GM23248 (cell line): ENCODE data around the gene SH3BP1. TPM values are rescaled to one million over a fixed set of nuclear protein-coding genes. Genes with fewer than 3 reads are reported as not detected.

Experiments
- DNase-seq: peaks from one replicate; pipeline ENCODE4 v3.0.0-alpha.2; 2015
- H2AFZ ChIP-seq: fragments of 200-600 bp; sonication (generic); 2 replicates; pipeline ENCODE4 v1.6.1; 2016; ENCODE audit warnings: antibody characterized with exemption
- H3F3A ChIP-seq: fragments of 200-600 bp; sonication (generic); 2 replicates; pipeline ENCODE4 v1.6.1; 2016; ENCODE audit warnings: mild to moderate bottlenecking, antibody characterized with exemption, mixed run types; ENCODE audit not compliant: insufficient read depth
- H3K27ac ChIP-seq: fragments of 200-600 bp; sonication (generic); 2 replicates; pipeline ENCODE4 v1.5.1; 2016; ENCODE audit warnings: mild to moderate bottlenecking
- H3K27me3 ChIP-seq: fragments of 200-600 bp; sonication (generic); replicated peaks from 2 replicates; pipeline ENCODE4 v1.6.1; 2016; ENCODE audit warnings: mild to moderate bottlenecking; ENCODE audit not compliant: insufficient read depth
- H3K36me3 ChIP-seq: fragments of 200-600 bp; sonication (generic); 2 replicates; pipeline ENCODE4 v1.6.1; 2016; ENCODE audit warnings: low read depth, mild to moderate bottlenecking
- H3K4me1 ChIP-seq: fragments of 200-600 bp; sonication (generic); 2 replicates; pipeline ENCODE4 v1.6.1; 2016; ENCODE audit warnings: mild to moderate bottlenecking; ENCODE audit not compliant: insufficient read depth
- H3K4me2 ChIP-seq: fragments of 200-600 bp; sonication (generic); one replicate; pipeline ENCODE4 v1.6.1; 2016; ENCODE audit warnings: mild to moderate bottlenecking; ENCODE audit not compliant: unreplicated experiment
- H3K4me3 ChIP-seq: fragments of 200-600 bp; sonication (generic); 2 replicates; pipeline ENCODE4 v1.5.1; 2016; ENCODE audit warnings: mild to moderate bottlenecking
- H3K79me2 ChIP-seq: fragments of 200-600 bp; sonication (generic); 2 replicates; pipeline ENCODE4 v1.6.1; 2016; ENCODE audit warnings: mild to moderate bottlenecking; ENCODE audit not compliant: insufficient read depth
- H3K9ac ChIP-seq: fragments of 200-600 bp; sonication (generic); 2 replicates; pipeline ENCODE4 v1.6.1; 2016; ENCODE audit warnings: mild to moderate bottlenecking
- H3K9me2 ChIP-seq: fragments of 200-600 bp; sonication (generic); 2 replicates; pipeline ENCODE4 v1.6.1; 2016; ENCODE audit warnings: mixed run types, mild to moderate bottlenecking, moderate library complexity; ENCODE audit not compliant: insufficient read depth
- H3K9me3 ChIP-seq: fragments of 200-600 bp; sonication (generic); one replicate; pipeline ENCODE4 v1.6.1; 2017; ENCODE audit warnings: low read depth
- H4K20me1 ChIP-seq: fragments of 200-600 bp; sonication (generic); 2 replicates; pipeline ENCODE4 v1.6.0; 2016; ENCODE audit not compliant: insufficient read depth
- EZH2 ChIP-seq: fragments of 200-600 bp; sonication (generic); IDR thresholded peaks from 2 replicates; pipeline ENCODE4 v1.6.1; 2018; ENCODE audit warnings: antibody characterized with exemption, mild to moderate bottlenecking; ENCODE audit not compliant: insufficient read depth, poor library complexity, severe bottlenecking
- EZH2phosphoT487 ChIP-seq: fragments of 200-600 bp; sonication (generic); IDR thresholded peaks from 2 replicates; pipeline ENCODE4 v1.6.1; 2018; ENCODE audit warnings: antibody characterized with exemption, moderate library complexity, mild to moderate bottlenecking, low read depth; ENCODE audit not compliant: insufficient read depth
- WGBS, 2 experiments: methylation state at CpG; one replicate each; pipeline ENCODE4 v1.1.6; 2015 to 2017; ENCODE audit warnings: low lambda C conversion rate in 2 of 2, low coverage in 1 of 2; ENCODE audit errors: missing lambda C conversion rate in 2 of 2; 5-methylcytosine and 5-hydroxymethylcytosine counted together
- in situ Hi-C: fragments of 300-500 bp; cut with MboI; formaldehyde crosslinking; loops from 2 replicates; pipeline ENCODE4 v1.15.0; 2020
- polyA plus RNA-seq: library from polyadenylated mRNA; unstranded; fragments of >200 nt; fragmentation: Nextera tagmentation; extraction: Ambion mirVana; gene quantifications from 2 replicates; pipeline ENCODE4 v1.2.1, GENCODE V29; 2016
- total RNA-seq: library from RNA; depleted of rRNA; stranded (reverse); fragments of >200 nt; shearing (Covaris generic); gene quantifications from 2 replicates; pipeline ENCODE4 v1.2.3, GENCODE V29; 2014

SH3BP1 gene
- total and polyA plus RNA-seq, 2 experiments from 2014 or later, result 0.81 to 9.9 TPM

DNA sequence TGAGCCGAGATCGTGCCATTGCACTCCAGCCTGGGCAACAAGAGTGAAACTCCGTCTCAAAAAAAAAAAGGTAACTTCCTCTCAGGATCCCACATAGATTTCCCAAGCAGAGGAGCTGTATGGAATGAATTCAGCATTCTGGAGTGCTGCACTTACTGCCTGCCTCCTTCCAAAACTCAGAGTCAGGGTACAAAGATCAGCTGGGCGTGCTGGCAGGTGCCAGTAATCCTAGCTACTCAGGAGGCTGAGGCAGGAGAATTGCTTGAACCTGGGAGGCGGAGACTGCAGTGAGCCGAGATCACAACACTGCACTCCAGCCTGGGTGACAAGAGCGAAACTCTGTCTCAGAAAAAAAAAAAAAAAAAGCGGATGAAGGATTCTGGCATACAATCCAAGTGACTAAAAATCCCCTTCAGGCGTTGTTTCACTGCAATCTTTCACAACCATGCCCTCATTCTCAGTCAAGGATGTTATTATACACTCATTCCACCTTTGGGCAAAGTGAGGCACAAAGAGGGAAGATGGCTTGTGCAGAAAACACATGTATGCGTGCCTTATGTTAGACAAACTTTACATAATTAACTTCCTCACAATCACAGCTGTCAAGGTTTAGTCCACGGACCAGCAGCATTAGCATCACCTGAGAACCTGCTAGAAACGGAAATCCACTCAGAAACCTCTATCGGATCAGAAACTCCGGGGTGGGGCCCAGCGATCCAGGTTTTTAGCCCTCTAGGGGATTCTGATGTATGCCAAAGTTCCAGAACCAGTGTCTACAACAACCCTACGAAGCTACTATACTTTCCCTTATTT is 45.5 kb downstream of the SH3BP1 start:
- H3K36me3 ChIP-seq, result 0 out of 2 replicates have a peak, but pooled peaks cover 6% of the 10 kb centered on the region
- DNase-seq, result no peak
- H2AFZ ChIP-seq, result no peak overlapping the region
- no peak overlapping the region for H3K27ac ChIP-seq
- TF ChIP-seq EZH2, result no peak
- TF ChIP-seq EZH2phosphoT487, result no peak
- peaks cover 21% of the 10 kb centered on the region for H3K79me2 ChIP-seq
- no peak overlapping the region for H3K4me2 ChIP-seq
- H3K4me3 ChIP-seq, result no peak overlapping the region
- WGBS, 2 experiments, result 87 to 88% methylated on average over 16 of the region's 16 CpGs
- H4K20me1 ChIP-seq, result no peaks in the 10 kb centered on the region
- H3K9me2 ChIP-seq, result no peaks in the 10 kb centered on the region
- H3F3A ChIP-seq, result peaks cover 13% of the 10 kb centered on the region
- no peak overlapping the region for H3K9ac ChIP-seq
- no peaks in the 10 kb centered on the region; the same call in none of the 2 replicates for H3K4me1 ChIP-seq
- H3K27me3 ChIP-seq, result no peaks in the 10 kb centered on the region
- in situ Hi-C loops, result no loop called here
- no peaks in the 10 kb centered on the region for H3K9me3 ChIP-seq

GRCh38 chr22:37686002-37686982 is 46.8 kb downstream of the SH3BP1 start, which contains the start of gene NOL12:
Gene NOL12 (plus strand): TSS chr22:37686343. CDS start chr22:37686393, 50 bp downstream.
- Histone ChIP-seq H3K79me2 (peaks cover 21% of the 10 kb centered on the region), H3F3A (peaks cover 1% of the 10 kb centered on the region), H3K9me2 (no peaks in the 10 kb centered on the region), H3K36me3 (peaks cover 6% of the 10 kb centered on the region; the same call in 1 of the 2 replicates), H2AFZ (peak within 1 kb of the TSS; percentile 92), H3K27ac (peak within 1 kb of the TSS; percentile 40), H3K4me1 (no peaks in the 10 kb centered on the region; the same call in none of the 2 replicates), H3K4me2 (peak within 1 kb of the TSS; percentile 79), H4K20me1 (no peaks in the 10 kb centered on the region), H3K27me3 (no peaks in the 10 kb centered on the region), H3K9me3 (no peaks in the 10 kb centered on the region), H3K9ac (peak within 1 kb of the TSS; percentile 86), H3K4me3 (peak within 1 kb of the TSS; percentile 99)
- peak; percentile 91 for DNase-seq
- no peak for TF ChIP-seq EZH2phosphoT487
- WGBS, 2 experiments, result 1% methylated on average over 43 to 57 of the region's 62 CpGs
- in situ Hi-C loops, result no loop called here

DNA sequence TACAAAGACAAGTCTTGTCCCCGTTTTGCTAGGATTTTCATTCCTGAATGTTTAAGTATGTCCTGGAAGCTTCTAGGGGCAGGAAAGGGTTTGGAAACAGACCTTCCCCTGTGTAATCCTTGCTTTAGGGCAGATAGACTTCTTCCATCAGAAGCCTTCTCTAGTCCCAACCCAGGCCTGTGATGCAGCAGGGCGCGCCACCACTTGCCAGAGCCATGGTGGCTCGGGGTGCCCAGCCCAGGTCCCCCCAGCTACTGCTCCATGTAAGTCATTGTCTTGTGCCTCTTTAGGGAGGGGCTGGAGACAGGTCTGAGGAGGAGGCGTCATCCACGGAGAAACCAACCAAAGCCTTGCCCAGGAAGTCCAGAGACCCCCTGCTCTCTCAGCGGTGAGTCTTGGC is 50.9 kb downstream of the SH3BP1 start:
- no peak overlapping the region for H3K4me2 ChIP-seq
- in situ Hi-C loops, result no loop called here
- no peak overlapping the region for H3K9ac ChIP-seq
- no peak for TF ChIP-seq EZH2phosphoT487
- no peak for TF ChIP-seq EZH2
- H3K4me1 ChIP-seq, result no peaks in the 10 kb centered on the region; the same call in 1 of the 2 replicates
- H3K79me2 ChIP-seq, result peaks cover 21% of the 10 kb centered on the region
- no peaks in the 10 kb centered on the region for H3K9me2 ChIP-seq
- H3K4me3 ChIP-seq, result no peak overlapping the region
- 79 to 84% methylated on average over 7 of the region's 7 CpGs for WGBS, 2 experiments
- H3K27me3 ChIP-seq, result no peaks in the 10 kb centered on the region
- H4K20me1 ChIP-seq, result no peaks in the 10 kb centered on the region
- H3K27ac ChIP-seq, result no peak overlapping the region
- peaks cover 15% of the 10 kb centered on the region; the same call in 1 of the 2 replicates for H3K36me3 ChIP-seq
- peaks cover 2% of the 10 kb centered on the region; the same call in 1 of the 2 replicates for H3F3A ChIP-seq
- H3K9me3 ChIP-seq, result no peaks in the 10 kb centered on the region
- no peak overlapping the region for H2AFZ ChIP-seq
- DNase-seq, result no peak

DNA sequence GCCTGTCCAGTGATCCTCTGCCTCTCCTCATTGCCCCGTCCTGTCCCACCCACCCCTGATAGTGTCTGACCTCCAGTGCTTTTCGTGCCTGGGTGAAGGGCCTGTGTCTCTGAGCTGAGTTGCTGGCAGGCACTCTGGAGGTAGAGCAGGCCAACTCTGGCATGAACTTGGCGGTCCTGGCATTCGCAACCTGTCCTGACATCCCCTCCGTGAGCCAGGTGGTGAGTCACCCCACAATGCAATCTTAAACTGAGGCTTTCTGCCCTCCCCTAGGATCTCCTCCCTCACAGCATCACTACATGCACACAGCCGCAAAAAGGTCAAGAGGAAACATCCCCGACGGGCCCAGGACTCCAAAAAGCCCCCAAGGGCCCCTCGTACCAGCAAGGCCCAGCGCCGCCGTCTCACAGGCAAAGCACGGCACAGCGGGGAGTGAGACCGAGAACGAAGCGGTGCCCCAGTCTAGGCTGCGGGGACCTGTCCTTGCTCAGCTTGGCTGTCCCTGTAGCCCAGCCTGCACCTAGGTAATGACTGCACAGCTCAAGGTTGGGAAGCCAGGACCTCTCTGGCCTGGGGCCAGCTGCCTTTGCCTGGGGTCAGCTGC is 51.5 kb downstream of the SH3BP1 start:
- WGBS, 2 experiments, result 93 to 94% methylated on average over 17 to 18 of the region's 18 CpGs
- Histone ChIP-seq H3K27me3 (no peaks in the 10 kb centered on the region), H3K36me3 (peaks cover 15% of the 10 kb centered on the region; the same call in 1 of the 2 replicates), H2AFZ (no peak overlapping the region), H3F3A (peaks cover 8% of the 10 kb centered on the region; the same call in 1 of the 2 replicates), H4K20me1 (no peaks in the 10 kb centered on the region), H3K9ac (no peak overlapping the region), H3K9me3 (no peaks in the 10 kb centered on the region), H3K4me3 (no peak overlapping the region), H3K9me2 (no peaks in the 10 kb centered on the region), H3K4me2 (no peak overlapping the region), H3K27ac (no peak overlapping the region), H3K4me1 (peaks cover 4% of the 10 kb centered on the region; the same call in 1 of the 2 replicates), H3K79me2 (peaks cover 21% of the 10 kb centered on the region)
- no peak for TF ChIP-seq EZH2
- TF ChIP-seq EZH2phosphoT487, result no peak
- in situ Hi-C loops, result no loop called here
- no peak for DNase-seq
